GM18867 (cell line): Measurements from ENCODE around the gene VPS13D.

Experiments
- ATAC-seq: cut with Tn5 transposase; IDR thresholded peaks from one replicate; pipeline ENCODE4 v1.9.1; 2021; ENCODE audit warnings: mild to moderate bottlenecking, moderate library complexity; ENCODE audit not compliant: unreplicated experiment

VPS13D gene

DNA sequence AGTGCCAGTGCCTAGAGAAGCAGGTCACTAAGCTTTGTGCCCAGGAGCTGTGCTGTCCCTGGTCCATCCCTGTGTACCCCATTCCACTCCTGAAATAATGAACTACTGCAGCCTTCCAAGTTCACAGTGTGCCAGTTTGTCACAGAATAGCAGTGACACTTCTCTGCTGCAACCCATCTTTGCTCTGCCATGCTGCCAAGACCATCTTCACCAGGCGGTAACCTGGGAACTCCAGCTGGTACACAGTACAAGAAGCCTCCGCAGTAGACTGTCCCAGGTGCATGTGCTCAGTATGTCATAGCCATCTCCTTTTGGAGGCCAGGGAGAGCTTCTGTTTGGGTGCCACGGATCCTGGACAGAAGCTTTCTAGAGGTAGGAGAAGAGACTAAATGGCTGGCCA lies 250.2 kb downstream of the VPS13D start:
- no peak for ATAC-seq

DNA sequence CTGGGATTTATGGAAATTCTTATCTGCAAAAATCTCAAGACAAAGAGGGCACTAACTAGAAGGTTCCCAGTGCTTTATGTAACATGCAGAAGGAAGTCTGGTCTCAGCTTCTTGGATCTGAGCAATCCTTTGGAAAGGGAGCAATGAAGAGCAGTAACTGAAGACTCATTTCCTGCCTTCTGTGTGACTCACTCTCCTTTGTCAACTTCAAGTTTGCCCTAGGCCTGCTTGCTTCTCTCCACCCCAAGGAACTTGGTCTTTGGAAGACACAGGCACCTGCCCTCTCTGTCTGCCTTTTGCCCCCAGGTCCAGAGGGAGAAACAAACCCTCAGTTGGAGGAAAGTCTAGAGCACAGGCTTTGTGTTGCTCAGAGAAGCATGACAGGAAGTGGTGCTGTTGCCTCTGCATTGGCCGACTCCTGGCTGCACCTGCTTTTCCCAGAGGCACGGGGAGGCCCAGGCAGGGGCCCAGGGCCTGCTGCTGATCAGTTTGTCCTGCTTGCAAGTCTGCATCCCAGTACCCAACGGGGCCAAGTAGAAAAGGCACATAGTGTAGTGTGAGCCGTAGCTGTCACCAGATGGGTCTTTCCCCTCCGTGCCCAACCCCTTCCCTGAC lies 251.0 kb downstream of the VPS13D start:
- no peak for ATAC-seq

DNA sequence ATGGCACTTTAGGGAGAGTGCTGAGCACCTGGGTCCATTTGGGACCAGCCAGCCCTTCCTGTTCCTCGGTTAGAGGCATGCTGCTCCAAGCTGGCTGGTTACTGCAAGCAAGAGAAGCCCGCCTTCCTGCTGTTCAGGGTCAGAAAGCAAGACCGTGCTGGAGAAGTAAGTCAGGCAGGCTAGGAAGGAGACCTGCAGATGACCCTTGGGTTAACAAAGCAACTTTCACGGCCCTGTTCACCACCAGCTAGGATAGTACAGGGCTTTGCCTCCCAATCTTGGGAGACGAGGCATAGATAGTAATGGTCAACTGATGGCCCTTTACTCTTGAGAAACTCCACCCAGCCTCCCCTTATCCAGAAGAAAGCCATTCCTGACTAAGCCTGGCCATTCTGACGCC lies 252.1 kb downstream of the VPS13D start:
- ATAC-seq, result no peak

DNA sequence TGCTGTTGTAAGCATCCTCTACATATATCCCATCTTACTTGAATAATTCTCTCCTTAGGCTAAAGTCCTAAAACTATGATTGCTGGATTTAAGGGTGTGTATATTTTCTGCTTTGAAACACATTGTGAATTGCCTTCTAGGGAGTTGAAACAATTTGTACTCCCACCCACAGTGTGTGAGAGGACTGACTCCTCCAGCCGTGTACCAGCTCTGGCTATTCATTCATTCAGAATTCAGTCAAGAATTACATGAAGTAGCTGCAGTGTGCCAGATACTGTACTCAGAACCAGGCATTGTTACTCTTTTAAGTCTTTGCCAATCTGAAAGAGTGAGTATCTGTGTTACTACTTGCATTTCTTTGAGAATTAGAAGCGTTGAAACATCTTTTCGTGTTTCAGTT lies 253.2 kb downstream of the VPS13D start:
- ATAC-seq, result no peak

DNA sequence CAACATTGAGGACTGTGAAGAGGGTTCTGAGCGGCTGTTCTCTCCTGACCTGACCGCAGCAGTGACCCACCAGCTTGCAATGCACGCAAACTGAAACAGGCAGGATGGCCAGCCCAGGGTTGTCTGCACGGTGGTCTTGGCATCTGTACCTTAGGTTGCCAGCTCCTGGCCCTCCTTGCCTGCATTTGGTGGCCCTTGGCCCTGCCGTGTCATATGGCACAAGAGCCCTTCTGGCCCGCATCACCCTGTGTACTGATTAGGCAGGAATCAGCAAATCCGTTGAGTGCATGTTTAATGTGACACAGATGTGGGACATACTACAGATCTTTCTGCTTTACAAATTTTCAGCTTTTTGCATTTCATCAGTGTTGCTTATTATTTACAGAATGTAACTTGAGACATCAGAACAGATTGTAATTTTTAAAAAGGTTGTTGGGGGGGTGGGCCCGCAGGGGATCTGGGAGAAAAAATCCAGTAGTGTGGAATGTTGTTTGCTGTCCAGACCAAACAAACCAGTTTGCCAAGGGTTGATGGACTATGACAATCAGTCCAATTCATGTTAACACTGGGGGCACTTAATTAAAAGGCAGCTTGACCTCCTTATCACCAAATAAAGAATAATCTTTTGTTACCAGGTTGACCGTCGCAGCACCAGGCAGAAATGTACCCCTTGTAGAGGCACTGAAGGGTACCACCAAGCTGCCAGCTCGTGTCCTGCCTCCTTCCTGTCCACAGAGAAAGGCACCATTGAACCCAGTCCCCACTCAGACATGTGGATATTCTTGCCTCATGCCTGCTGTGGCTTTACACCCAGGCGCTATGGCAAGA lies 255.6 kb downstream of the VPS13D start:
- no peak for ATAC-seq

DNA sequence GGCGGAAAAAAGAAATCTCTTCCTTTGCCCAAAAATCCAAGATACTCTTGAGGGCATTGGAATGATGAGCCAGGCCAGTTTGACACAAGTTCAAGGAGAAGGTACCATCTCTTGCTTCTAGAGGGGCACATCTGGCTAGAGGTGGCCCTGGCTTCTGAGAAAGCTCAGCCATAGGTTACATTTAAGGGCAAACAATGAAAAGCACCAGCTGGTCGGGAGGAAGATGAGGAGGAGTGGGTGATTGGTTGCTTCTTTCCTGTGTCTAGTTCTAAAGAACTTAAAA lies 256.2 kb downstream of the VPS13D start:
- no peak for ATAC-seq

DNA sequence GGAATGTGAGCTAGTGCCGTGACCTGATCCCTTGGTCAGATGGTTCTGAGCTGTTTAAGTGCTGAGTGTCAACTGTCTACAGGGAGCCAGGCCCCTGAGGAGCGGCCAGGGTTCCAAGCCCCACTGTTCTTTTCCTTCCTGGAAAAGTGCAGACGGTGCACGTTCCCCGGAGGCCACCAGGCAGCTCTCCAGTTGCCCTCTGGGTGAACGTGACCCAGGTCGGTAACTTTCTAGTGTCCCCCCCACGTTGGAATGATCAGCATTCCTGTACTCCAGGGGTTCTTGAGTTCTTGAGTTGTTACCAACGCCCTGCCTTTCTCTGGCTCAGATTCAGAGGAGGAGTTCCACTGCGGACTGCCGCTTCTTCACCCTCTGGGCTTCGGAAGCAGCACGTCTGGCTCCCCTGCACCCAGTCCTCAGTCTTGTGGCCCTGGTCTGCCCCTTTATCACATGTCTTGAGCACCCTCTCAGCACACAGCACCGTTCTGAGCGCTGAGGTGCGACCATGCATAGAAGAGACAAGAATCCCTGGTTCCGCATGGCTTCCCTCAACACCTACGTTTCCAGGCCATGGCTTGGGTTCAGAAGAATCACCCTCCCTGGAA lies 256.7 kb downstream of the VPS13D start:
- no peak for ATAC-seq

DNA sequence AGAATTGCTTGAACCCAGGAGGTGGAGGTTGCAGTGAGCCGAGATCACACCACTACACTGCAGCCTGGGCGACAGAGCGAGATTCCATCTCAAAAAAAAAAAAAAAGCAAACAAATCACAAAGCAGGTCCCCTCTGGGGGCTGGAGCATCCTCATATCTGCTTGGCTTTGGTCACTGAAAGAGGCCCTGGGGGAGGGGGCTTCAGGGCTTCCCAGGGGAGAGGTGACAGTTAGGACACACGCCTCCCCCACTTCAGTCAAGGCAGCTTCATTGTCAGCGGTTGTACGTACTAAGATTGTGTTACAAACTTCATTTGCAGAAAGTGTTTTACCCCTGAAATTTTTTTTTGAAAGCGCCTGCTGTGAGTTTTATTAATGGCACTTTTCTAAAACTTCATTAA lies 257.7 kb downstream of the VPS13D start:
- no peak for ATAC-seq

DNA sequence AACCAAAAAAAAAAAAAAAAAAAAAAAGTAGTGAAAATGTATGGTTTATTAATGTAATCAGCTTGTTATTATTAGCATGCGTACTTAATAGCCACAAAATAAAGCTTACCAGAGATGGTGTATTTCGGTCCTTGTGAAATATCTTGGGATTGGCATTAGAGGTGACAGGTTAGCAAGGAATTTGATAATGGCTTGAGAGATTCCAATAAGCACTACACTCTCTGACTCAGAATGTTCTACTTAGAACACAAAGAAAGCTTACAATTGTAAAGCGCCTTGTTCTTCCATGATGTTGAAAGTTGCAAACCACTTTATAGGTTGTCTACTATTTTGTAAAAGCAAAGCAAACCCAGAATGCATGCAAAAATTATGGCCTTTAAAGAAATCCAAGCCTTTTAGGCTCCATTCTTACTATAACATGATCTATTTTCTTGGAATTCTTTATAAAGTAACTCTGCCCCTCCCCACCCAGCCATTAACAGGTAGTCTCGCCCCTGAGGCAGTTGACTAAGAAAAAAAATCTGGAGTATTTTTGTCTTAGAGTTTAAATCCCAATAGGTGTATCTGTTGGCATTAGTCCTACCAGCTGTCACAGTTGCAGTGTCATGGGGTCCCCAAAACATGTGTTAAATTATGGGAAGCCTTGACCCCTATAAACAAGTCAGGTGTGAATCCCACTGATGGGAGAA lies 259.0 kb downstream of the VPS13D start:
- ATAC-seq, result no peak

DNA sequence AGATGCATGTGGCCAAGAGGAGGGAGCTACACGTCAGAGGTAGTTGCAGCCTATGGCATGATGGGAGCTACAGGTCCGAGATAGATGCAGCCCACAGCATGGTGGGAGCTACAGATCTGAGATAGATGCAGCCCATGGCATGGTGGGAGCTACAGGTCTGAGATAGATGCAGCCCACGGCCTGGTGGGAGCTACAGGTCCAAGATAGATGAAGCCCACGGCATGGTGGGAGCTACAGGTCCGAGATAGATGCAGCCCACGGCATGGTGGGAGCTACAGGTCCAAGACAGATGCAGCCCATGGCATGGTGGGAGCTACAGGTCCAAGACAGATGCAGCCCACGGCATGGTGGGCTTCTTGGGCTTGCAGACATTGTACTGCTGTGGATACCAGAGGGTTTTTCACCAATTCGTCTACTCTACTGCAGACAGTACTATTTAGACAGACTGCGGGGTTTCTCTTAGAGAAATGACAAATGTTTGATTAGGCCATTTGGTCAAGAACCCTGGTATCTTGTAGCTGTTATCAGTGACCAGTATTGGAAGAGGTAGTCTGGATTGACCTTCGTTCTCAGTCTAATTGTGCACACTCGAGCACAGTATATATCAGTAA lies 260.8 kb downstream of the VPS13D start:
- no peak for ATAC-seq

DNA sequence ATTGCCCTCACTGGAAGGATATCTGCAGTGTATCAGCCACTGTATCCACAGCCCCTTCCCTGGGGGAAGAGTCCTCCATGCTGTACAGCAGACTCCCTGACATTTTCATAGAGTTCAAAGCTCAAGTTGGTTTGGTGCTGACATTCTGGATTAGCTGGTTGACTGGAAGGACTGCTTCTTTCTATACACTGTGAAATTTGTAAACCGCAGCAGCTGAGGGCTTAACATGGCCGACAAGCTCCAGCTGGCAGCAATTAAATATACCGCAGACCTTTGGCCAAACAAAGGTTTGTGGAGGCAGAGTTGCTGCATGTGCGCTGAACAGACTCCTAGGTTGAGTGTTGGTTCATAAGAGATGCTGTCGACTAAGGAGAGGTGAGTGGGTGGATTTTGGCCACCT lies 261.8 kb downstream of the VPS13D start:
- ATAC-seq, result no peak

DNA sequence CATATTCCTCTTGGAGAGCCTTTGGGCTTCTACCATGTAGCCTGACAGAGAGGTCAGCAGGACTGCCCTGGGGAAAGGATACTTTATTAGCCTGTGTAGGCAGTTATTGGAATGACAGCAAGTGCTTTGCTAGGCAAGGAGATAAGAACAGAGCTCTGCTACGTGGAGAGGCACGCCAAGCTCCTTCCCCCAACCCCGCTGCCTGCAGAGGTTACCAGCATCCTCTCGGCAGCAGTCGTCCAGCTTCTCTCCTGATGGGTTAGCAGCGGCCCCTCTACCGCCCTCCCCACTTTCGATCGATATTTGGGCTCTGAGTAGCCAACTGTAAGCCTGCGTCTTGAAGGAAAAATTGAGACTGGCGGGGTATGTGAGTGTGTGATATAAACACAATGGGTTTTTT lies 265.9 kb downstream of the VPS13D start:
- ATAC-seq, result no peak

DNA sequence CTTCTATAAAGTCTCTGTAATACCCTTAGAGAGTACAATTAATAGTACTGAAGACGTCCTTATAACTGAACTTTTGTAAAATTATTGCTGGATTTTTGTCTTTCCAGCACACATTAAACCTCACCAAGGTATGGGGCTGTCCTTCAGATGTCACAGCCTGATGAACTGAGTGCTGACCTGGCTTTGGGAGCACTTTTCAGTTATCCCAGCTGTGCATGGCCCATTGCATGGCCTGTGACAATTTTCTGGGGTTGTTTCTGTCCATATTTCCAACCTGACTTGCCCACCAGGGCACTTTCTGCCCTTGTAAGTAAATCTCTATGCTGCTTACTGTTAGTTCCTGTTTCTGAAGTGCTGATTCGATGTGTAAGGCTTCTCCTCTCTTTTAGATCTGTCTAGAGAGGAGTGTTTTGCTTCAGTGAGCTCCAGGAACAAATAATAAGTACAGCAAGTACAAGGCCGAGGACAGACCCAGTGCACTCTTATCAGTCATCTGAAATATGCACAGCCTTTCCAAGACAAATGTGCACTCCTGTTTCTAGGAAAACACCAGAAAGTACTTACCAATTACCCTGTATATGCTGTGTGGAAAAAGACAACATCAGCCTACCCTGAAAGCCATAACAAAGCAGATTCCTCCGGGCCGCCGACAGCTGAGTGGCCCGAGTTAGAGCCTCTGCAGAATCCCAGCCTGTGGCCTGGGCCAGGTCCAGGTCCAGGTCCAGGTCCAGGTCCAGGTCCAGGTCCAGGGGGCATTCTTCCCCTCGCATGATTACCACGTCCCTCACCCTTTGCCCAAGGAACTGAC lies 266.5 kb downstream of the VPS13D start:
- no peak for ATAC-seq

DNA sequence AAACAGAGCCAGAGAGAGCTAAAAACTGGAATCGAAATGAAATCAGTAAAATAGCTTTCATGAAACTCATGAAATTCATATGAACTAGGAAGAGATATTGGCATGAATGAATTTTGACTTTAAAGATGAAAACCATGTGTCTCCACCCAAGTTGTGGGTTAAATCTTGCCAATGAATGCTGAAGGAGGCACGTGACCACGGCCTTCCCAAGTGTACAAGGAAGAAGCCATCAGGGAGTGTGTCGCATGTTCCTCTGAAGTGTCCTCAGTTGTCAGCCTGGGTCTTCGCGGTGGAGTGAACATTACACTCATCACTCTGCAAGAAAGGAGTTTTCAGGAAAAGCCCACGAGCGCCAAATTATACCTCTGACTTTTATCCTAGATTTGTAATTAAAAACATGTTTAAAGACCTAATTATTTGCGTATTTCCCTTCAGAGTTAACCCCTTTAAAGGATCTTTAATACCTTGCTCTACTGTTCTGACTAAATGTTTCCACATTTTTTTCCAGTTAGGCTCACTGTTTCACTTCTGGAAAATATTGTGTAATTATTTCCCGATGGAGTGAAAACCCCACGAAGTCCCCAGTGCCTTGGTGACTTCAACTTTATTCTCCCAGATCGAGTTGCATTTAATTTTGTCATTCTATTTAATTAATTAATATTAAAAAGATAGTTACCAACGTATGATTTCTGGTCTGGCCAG lies 269.9 kb downstream of the VPS13D start:
- no peak for ATAC-seq

DNA sequence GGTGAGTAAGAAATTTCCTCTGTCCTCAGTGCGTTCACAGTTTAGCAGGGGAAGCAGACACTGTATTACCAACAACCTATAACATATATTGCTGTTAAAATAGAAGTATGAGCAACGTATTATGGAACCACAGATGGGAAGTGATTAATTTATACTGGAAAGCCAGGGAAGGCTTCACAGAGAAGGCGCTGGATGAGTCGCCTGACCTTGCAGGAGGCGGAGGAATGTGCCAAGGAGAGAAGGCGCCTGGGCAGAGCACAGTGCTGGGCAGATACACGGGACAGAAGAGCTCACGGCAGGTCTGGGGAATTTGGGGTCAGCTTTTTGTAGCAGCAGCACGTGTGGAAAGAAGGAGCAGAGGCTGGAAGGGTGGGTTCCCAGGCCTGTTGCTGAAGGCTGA lies 271.8 kb downstream of the VPS13D start:
- no peak for ATAC-seq

DNA sequence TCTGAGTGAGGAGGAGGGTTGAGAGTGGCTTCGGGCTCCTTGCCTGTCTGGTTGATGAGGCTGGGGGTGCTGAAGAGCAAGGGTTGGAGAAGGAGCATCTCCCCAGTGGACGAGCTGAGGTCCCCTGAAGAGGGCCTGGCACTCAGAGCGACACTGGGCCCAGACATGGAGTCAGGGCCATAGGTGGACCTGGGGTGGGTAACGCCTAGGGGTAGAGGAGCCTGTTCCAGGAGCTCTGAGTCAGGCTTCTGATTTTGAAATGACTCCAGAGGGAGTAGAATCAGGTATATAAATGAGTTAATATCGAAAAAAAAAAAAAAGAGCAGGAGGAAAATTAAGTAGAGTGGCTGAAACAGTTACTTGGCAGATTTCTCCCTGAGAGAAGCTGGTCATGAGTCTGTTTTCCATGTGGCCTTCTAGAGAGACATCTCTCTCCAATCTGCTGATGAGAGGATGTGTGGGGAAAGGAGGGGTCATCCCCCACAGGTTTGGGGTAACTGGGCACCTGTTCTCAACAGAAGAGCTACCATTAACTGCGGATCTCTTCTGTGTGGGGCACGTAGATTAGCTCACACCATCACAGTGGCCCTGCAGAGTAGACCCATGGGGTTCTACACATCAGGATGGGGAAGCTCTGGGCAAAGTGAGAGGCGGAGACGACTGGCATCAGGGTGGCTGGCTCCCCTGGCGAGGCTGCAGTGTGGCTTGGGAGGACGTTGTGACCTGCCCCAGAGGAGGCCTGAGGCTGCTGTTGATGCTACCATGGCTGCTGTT lies 272.7 kb downstream of the VPS13D start:
- no peak for ATAC-seq

DNA sequence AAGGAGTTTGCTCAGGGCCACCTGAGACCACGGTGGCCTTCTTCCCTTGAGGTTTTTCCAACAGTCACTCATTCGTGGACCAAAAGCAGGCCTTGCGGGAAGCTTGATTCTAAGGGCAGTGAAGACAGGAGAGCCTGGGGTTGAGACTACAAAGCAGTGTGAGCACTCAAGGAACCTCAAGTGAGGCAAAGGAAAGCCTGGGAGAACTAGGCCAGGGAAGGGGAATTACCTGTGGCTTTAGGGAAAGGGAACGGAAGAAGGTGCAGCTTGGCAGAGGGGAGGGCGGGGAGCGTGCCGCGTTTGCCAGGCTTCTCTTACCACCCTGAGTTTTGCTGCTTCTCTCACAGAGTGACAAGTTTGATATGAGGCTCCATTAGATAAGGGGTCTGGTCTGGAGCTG lies 273.9 kb downstream of the VPS13D start:
- no peak for ATAC-seq

DNA sequence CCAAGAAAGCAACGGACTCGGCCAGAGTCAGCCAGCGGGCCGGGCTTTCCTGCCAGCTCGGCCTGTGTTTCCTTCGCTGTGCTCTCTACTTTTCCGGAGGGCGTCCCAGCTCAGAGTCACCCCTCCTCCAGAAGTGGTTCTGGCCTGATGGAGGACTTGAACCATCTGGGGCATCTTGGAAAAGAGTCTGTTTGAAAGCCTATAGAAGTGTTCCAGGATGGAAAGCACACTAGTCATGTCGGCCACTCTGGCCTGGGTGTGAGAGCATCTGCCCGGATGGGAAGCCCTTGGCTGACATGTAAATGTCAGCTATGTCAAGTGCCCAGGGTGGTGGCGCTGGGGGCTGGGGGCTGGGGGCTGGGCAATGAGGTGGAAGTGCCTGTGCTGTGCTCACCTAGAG lies 274.8 kb downstream of the VPS13D start:
- no peak for ATAC-seq

DNA sequence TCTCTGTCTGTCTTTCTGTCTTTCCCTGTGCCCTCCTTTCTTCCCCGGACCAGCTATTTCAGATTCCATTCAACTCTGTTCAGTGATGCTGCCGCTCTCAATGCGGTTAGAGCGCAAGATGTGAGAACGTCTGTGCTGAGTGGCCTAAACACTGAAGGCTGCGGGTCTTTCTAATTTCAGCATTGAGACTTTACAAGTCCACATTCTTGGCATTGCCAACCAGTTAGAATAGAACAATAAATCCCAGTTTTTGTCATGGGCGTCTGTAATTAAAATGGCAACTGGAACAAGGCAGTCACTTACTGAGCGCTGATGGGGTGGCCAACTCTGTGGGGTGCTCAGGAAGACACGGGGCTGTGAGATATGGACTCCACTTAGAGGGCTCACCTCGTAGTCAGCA lies 275.4 kb downstream of the VPS13D start:
- ATAC-seq, result no peak
